D341Med (cell line): ENCODE data around the gene FAM107A.

Experiments
- DNase-seq: peaks from one replicate; pipeline ENCODE4 v3.0.0; 2012; ENCODE audit warnings: low spot score

The FAM107A gene

DNA sequence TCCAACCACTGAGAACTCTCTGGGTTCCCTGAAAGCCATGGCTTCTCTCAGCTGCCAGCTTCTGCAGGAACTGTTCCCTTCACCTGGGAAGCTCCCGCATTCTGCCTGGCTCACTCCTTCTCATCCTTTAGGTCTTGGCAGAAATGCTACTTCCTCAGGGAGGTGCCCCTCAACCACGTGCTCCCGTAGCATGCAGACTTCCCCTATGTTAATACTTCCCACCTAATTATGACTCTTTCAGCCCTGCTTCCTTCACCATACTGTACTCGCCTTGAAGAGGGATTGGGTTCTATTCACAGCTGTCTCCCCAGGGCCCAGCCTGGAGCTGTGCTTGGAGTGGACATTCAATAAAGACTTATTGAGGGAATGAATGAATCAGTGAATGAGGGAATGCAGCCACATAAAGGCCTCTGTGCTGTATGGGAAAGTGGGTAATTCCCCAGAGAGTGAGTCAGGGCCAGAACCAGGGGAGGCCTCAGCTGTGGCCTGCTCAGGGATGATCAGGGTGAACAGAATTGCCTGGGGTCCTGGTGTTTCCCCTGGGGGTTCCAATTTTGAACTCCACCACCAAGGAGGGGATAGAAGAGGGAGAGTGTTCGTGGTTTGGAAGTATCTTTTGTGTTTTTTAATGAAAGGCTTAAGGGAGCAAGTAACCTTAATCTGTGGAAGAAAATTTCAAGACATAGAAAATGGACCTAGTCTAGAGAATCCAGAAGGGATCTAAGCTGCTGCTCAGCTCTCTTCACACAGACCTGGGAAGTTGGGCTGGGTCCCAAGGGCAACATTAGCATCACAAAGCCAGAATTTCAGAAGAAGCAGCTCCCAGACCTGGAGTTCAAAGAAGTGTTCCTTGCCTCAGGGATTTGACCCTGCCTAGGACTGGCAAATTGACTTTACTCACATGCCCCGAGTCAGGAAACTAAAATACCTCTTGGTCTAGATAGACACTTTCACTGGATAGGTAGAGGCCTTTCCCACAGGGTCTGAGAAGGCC lies 14.6 kb upstream of the FAM107A start:
- DNase-seq: no peak

DNA sequence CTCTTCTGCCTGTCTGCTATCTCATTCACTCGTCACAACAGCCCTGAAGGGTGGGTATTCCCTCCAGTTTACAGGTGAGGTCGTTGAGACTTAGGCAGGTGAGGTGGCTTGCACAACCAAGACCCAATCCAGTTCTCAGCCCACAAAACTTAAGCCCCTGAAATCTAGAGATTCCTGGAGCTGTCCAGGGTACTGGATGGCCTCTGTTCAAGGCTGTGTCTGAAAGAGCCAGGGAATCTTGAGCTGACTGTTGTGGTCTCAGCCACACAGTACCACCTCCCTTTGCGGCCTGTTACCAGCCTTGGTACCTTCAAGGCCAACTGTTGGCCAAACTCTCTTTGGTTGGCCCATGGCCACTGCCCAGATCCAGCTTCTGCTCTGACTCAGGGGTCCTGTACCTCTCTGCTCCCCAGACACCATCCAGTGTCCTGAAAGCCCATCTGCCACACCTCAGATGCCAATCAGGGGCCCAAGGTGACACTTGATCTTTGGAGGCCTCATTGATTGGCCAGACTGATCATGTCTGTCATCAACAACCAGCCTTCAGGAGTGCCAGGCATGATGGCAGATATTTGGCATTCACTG lies 10.9 kb upstream of the FAM107A start:
- no peak for DNase-seq

GRCh38 chr3:58586776-58587192 lies 9.6 kb upstream of the FAM107A start:
- no peak for DNase-seq

GRCh38 chr3:58585994-58586393 lies 8.8 kb upstream of the FAM107A start:
- no peak for DNase-seq

DNA sequence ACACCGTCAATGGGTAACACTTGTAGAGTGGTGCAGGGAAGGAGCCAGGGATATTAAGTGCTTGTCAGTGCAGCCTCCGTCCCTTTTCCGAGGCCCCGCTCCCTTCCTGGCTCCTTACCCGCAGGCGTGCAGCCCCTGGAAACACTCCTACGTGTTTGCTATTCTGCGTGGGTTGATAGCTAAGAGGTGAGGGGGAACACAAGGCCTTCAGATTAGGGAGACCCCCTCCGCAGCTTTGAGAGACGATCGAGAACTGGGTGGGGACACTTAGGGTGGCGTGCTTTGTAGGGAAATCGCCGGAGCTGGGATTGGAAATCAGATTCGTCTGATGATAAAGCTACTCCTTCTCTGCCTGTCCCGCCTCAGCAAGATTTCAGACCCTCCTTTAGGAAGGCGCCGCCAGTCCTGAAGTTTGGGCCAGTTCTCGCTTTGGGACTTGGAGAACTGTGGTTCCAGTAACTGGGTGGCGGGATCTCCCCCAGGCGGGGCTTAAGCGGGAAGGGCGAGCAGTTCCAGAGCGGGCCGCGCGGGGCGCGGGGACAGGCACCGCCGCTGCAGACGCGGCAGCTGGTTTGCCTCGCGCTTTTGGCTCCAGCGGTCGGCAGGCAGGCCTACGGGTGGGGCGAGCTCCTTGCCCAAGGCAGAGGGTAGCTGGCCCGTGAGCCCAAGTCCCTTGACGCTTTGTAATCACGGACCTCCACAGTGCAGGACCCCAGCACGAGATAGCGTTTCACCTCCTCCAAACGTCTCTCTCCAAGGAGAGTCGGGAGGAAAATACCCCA lies 8.0 kb upstream of the FAM107A start:
- DNase-seq: peak; percentile 97

DNA sequence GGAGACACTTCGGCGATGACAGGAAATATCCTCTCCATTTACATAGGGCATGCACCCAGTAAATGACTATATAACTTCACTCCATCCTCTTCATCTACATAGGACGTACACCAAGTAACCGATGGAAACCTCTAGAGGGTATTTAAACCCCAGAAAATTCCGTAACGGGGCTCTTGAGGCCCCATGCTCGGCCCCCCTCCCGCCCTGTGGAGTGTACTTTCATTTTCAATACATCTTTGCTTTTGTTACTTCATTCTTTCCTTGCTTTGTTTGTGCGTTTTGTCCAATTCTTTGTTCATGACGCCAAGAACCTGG lies 7.5 kb upstream of the FAM107A start:
- no peak for DNase-seq

- no peak for DNase-seq
Observed at GRCh38 chr3:58581328-58582091, 4.3 kb upstream of the FAM107A start.

GRCh38 chr3:58580826-58581327 lies 3.7 kb upstream of the FAM107A start:
- DNase-seq: no peak

DNA sequence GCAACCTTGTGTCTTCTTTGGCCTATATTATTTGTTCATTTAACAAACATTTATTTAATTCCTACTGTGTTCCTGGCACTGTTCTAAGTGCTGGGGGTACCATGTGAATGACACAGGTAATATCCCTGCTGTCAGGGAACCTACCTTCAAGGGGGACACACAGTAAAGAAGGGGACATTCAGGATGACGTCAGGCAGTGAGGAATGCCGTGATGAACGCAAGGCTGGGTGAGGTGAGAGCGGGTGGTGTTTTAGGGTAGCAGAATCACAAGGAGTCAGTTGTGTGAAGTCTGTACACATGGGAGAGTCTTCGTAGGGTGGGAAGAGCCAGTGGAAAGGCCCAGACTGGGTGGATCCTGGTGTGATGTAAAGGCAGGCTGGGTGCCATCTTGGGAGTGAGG lies 1.7 kb upstream of the FAM107A start:
- DNase-seq: no peak

GRCh38 chr3:58576716-58577115 lies 475 bp downstream of the FAM107A start:
- no peak for DNase-seq

DNA sequence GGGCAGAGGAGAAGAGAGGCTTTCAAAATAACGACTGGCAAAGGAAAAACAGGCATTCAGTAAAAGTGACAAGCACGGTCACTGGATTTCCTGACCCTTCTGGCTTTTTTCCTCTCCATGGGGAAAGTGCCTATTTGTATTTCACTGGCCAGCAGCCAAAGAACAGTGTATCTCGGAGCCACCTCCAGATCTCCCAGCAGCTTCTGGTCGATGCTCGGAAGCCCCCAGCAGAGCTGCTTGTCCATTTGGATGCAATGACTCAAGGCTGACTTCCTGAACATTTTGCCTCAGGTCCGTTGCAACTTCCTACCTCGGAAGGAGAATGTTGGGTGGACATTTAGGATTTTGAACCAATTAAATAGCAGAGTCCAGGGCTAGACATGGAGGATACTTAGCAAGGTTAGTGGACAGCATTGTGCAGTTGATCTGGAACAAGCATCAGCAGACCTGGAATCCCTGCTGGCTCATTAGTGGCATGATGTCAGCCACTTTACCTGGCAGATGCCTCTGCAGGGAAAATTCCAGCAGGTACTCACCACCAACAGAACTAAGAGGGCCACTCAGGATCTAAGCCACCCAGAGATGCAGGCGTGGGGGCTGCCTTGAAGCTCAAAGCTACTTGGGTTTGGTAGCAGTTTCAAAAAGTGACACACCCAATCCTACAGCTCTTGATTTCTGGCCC lies 1.1 kb downstream of the FAM107A start:
- no peak for DNase-seq

DNA sequence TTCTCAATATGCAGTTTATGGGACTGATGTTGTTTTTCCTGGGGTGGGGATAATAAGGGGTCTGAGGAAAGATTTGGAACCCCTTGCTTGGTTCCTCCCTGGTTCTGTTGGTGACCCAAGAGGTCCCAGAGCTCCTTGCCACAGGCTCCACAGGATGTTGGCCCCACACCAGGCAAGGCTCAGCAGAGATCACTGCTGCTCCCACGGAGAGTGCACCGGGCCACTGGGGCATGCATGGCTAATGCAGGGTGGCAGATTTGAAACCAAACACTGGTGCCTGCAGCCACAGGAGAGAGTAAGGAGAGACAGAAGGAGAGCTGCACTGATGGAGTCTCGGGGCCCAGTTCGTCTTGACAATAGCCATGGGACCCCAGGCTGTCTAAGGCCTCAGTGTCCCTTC lies 2.5 kb downstream of the FAM107A start:
- no peak for DNase-seq

GRCh38 chr3:58574106-58574505 lies 3.1 kb downstream of the FAM107A start:
- DNase-seq: no peak

GRCh38 chr3:58573640-58574039 lies 3.6 kb downstream of the FAM107A start:
- DNase-seq: no peak

- DNase-seq: no peak
Observed at GRCh38 chr3:58572634-58573230, 4.5 kb downstream of the FAM107A start.

- DNase-seq: no peak
Observed at GRCh38 chr3:58572013-58572633, 5.1 kb downstream of the FAM107A start.

GRCh38 chr3:58570851-58571250 lies 6.3 kb downstream of the FAM107A start:
- no peak for DNase-seq

DNA sequence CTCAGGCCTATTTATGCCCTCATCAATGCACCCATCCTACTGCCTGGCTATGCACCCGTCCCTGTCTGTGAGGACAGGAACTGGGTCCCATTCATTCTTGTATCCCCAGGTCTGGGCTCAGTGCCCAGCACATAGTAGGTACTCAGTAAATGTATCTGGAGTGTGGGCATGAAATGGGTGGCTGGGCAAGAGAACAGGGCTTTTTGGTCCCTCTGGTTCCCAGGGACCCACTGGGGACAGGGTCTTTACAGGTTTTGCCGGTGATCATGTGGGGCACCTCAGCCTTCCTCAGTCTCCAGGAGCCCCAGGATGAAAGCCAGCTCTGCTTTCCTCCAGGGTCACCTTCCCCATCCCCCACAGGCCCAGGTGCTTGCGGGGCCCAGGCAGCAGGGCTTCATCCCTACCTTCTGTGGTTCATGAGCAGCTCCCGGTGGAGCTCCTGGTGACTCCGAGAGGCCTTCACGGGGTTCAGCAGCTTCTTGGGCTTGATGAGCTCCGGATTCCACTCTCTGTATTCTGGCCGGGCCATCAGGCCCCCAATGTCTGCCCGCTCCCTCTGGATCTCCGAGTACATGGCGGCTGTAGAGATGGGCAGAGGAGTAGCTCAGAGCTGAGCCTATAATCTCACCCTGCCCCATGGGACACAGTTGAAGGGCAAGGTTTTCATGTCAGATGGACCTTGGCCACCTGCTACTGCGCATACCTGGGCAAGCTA lies 7.7 kb downstream of the FAM107A start:
- DNase-seq: no peak

- DNase-seq: peak; percentile 78
Observed at GRCh38 chr3:58568572-58569286, 8.5 kb downstream of the FAM107A start.
